HEK293 (cell line): ENCODE data around the gene DLGAP3.

Experiments
- CTCF ChIA-PET: fragments of 350-600 bp; formaldehyde crosslinking; extraction: SDS; loops from one replicate; lab custom pipeline; 2021; ENCODE audit warnings: antibody characterized with exemption; lab: Yijun Ruan, JAX
- POLR2A ChIA-PET: fragments of 300-600 bp; formaldehyde crosslinking; extraction: SDS; loops from one replicate; lab custom pipeline; 2020; ENCODE audit warnings: antibody characterized with exemption, inconsistent platforms; lab: Yijun Ruan, JAX
- H3K27ac ChIP-seq: fragments of 200-500 bp; sonication (Bioruptor generic); 2 replicates; pipeline ENCODE4 v1.5.1; 2014; ENCODE audit warnings: low read depth, low read length, control low read depth, inconsistent platforms; ENCODE audit errors: extremely low read depth
- H3K36me3 ChIP-seq, 2 experiments: fragments of 200-500 bp in 1 of 2; sonication (Bioruptor generic) in 1 of 2; 1 replicate in 1 of 2; 2 replicates in 1 of 2; pipeline ENCODE4 v1.5.1; 2014 to 2017; ENCODE audit warnings: inconsistent platforms in 2 of 2, low read length in 2 of 2; ENCODE audit not compliant: control insufficient read depth in 2 of 2, insufficient read depth in 1 of 2
- H3K4me1 ChIP-seq: fragments of 200-500 bp; sonication (Bioruptor generic); 2 replicates; pipeline ENCODE4 v1.5.1; 2014; ENCODE audit warnings: mild to moderate bottlenecking, low read length, inconsistent platforms; ENCODE audit not compliant: control insufficient read depth, insufficient read depth
- H3K4me3 ChIP-seq: 2 replicates; pipeline ENCODE4 v1.5.1; 2011; ENCODE audit warnings: low read depth, mild to moderate bottlenecking, control low read depth, low read length, moderate library complexity
- H3K9me3 ChIP-seq: fragments of 200-500 bp; sonication (Bioruptor generic); 2 replicates; pipeline ENCODE4 v1.5.1; 2014; ENCODE audit warnings: low read depth, low read length, inconsistent platforms; ENCODE audit not compliant: control insufficient read depth, insufficient read depth
- BCL11A ChIP-seq: fragments of 450-650 bp; formaldehyde crosslinking; IDR thresholded peaks from 2 replicates; pipeline ENCODE4 v1.5.1; 2016; ENCODE audit warnings: low read depth, missing biosample characterization, missing genetic modification characterization
- EGR2 ChIP-seq: fragments of 450-650 bp; formaldehyde crosslinking; IDR thresholded peaks from 2 replicates; pipeline ENCODE4 v1.5.1; 2016; ENCODE audit warnings: low read depth, missing biosample characterization, missing genetic modification characterization
- KLF9 ChIP-seq: fragments of 450-650 bp; formaldehyde crosslinking; IDR thresholded peaks from 2 replicates; pipeline ENCODE4 v1.5.1; 2016; ENCODE audit warnings: missing biosample characterization, missing genetic modification characterization, low read depth
- SP2 ChIP-seq: fragments of 450-650 bp; formaldehyde crosslinking; IDR thresholded peaks from 2 replicates; pipeline ENCODE4 v1.5.1; 2016; ENCODE audit warnings: missing biosample characterization, missing genetic modification characterization
- ZBTB17 ChIP-seq: fragments of 450-650 bp; formaldehyde crosslinking; IDR thresholded peaks from 2 replicates; pipeline ENCODE4 v1.5.1; 2016; ENCODE audit warnings: missing biosample characterization, missing genetic modification characterization
- ZBTB21 ChIP-seq: fragments of 450-650 bp; formaldehyde crosslinking; IDR thresholded peaks from 2 replicates; pipeline ENCODE4 v1.5.1; 2017; ENCODE audit warnings: missing biosample characterization, missing genetic modification characterization
- ZFP41 ChIP-seq: fragments of 450-650 bp; formaldehyde crosslinking; IDR thresholded peaks from 2 replicates; pipeline ENCODE4 v1.5.1; 2016; ENCODE audit warnings: missing biosample characterization, missing genetic modification characterization, borderline replicate concordance
- ZIC2 ChIP-seq: fragments of 450-650 bp; formaldehyde crosslinking; IDR thresholded peaks from 2 replicates; pipeline ENCODE4 v1.5.1; 2016; ENCODE audit warnings: missing biosample characterization, missing genetic modification characterization
- ZNF26 ChIP-seq: fragments of 450-650 bp; formaldehyde crosslinking; IDR thresholded peaks from 2 replicates; pipeline ENCODE4 v1.5.1; 2016; ENCODE audit warnings: missing biosample characterization, missing genetic modification characterization
- ZNF292 ChIP-seq: fragments of 450-650 bp; formaldehyde crosslinking; IDR thresholded peaks from 2 replicates; pipeline ENCODE4 v1.5.1; 2016; ENCODE audit warnings: low read depth, missing biosample characterization, missing genetic modification characterization, borderline replicate concordance
- ZNF394 ChIP-seq: fragments of 450-650 bp; formaldehyde crosslinking; IDR thresholded peaks from 2 replicates; pipeline ENCODE4 v1.5.1; 2016; ENCODE audit warnings: missing biosample characterization, missing genetic modification characterization, mild to moderate bottlenecking, moderate library complexity, borderline replicate concordance
- ZNF555 ChIP-seq: fragments of 450-650 bp; formaldehyde crosslinking; conservative IDR thresholded peaks from 2 replicates; pipeline ENCODE4 v1.5.1; 2017; ENCODE audit warnings: missing biosample characterization, mild to moderate bottlenecking, missing genetic modification characterization, inconsistent platforms
- ZNF580 ChIP-seq: fragments of 450-650 bp; formaldehyde crosslinking; IDR thresholded peaks from 2 replicates; pipeline ENCODE4 v1.5.1; 2016; ENCODE audit warnings: missing biosample characterization, missing genetic modification characterization
- ZNF600 ChIP-seq: fragments of 450-650 bp; formaldehyde crosslinking; IDR thresholded peaks from 2 replicates; pipeline ENCODE4 v1.5.1; 2016; ENCODE audit warnings: missing biosample characterization, missing genetic modification characterization
- ZNF610 ChIP-seq: fragments of 450-650 bp; formaldehyde crosslinking; IDR thresholded peaks from 2 replicates; pipeline ENCODE4 v1.5.1; 2016; ENCODE audit warnings: missing biosample characterization, missing genetic modification characterization, borderline replicate concordance
- ZNF654 ChIP-seq: fragments of 450-650 bp; formaldehyde crosslinking; IDR thresholded peaks from 2 replicates; pipeline ENCODE4 v1.5.1; 2016; ENCODE audit warnings: low read depth, missing biosample characterization, missing genetic modification characterization
- ZNF768 ChIP-seq: fragments of 450-650 bp; formaldehyde crosslinking; IDR thresholded peaks from 2 replicates; pipeline ENCODE4 v1.5.1; 2018; ENCODE audit warnings: missing biosample characterization, mild to moderate bottlenecking, missing genetic modification characterization
- ZSCAN23 ChIP-seq: fragments of 450-650 bp; formaldehyde crosslinking; IDR thresholded peaks from 2 replicates; pipeline ENCODE4 v1.5.1; 2016; ENCODE audit warnings: missing biosample characterization, missing genetic modification characterization
- TF ChIP-seq, protein P1 (sequence below): fragments of 450-650 bp; formaldehyde crosslinking; IDR thresholded peaks from 2 replicates; pipeline ENCODE4 v1.5.1; 2017; ENCODE audit warnings: missing biosample characterization, missing genetic modification characterization
- TF ChIP-seq, protein P2 (sequence below): fragments of 450-650 bp; formaldehyde crosslinking; IDR thresholded peaks from 2 replicates; pipeline ENCODE4 v1.5.1; 2017; ENCODE audit warnings: missing biosample characterization, missing genetic modification characterization

The DLGAP3 gene

GRCh38 chr1:34915521-34915920 lies 13.9 kb downstream of the DLGAP3 start:
- Histone ChIP-seq H3K4me3 (no peak overlapping the region), H3K4me1 (no peaks in the 10 kb centered on the region), H3K9me3 (no peaks in the 10 kb centered on the region), H3K27ac (no peak overlapping the region), H3K36me3 (no peaks in the 10 kb centered on the region)
- ChIA-PET CTCF (interaction anchor here (0.6 to 0.9 kb wide), 2 partner anchors 94 to 173 kb away, joined by 3 to 4 read pairs; no protein-coding TSS in a partner anchor), POLR2A (no interaction called here)
- TF ChIP-seq ZNF555 (tag by site-specific recombination) = no peak

DNA sequence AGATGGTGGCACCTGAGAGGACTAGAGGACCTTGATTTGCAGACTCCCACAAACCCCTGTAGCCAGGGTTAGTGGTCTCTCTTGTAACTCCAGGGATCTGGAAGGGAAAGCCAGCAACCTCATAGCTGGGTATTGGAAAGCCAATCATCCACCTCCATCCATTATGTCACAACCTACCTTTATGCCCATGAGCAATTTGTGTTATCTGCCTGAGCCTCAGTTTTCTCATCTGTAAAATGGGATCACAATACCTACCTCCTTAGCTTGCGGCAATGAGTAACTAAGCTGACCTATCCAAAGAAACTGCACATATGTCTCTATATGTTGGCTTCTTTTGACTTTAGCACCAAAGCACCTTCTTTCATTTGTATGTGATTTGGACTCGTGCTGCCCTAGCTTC lies 14.5 kb downstream of the DLGAP3 start:
- H3K36me3 ChIP-seq = no peaks in the 10 kb centered on the region
- no peak overlapping the region for H3K27ac ChIP-seq
- TF ChIP-seq ZNF768 = no peak
- no peak for TF ChIP-seq ZNF610 (tag by site-specific recombination)
- TF ChIP-seq ZNF394 (tag by site-specific recombination) = no peak
- TF ChIP-seq ZNF26 (tag by site-specific recombination) = no peak
- no peak for TF ChIP-seq ZBTB17
- TF ChIP-seq BCL11A (tag by site-specific recombination) = no peak
- TF ChIP-seq, protein P1, sequence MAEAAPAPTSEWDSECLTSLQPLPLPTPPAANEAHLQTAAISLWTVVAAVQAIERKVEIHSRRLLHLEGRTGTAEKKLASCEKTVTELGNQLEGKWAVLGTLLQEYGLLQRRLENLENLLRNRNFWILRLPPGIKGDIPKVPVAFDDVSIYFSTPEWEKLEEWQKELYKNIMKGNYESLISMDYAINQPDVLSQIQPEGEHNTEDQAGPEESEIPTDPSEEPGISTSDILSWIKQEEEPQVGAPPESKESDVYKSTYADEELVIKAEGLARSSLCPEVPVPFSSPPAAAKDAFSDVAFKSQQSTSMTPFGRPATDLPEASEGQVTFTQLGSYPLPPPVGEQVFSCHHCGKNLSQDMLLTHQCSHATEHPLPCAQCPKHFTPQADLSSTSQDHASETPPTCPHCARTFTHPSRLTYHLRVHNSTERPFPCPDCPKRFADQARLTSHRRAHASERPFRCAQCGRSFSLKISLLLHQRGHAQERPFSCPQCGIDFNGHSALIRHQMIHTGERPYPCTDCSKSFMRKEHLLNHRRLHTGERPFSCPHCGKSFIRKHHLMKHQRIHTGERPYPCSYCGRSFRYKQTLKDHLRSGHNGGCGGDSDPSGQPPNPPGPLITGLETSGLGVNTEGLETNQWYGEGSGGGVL = no peak
- TF ChIP-seq ZFP41 (tag by site-specific recombination) = no peak
- no peak for TF ChIP-seq KLF9 (tag by site-specific recombination)
- TF ChIP-seq ZNF580 = no peak
- no peak for TF ChIP-seq ZSCAN23 (tag by site-specific recombination)
- TF ChIP-seq ZNF600 (tag by site-specific recombination) = no peak
- TF ChIP-seq ZNF654 = no peak
- TF ChIP-seq SP2 (tag by site-specific recombination) = no peak
- H3K9me3 ChIP-seq = no peaks in the 10 kb centered on the region
- ChIA-PET CTCF (interaction anchor here (0.6 to 0.9 kb wide), 3 partner anchors 48 to 173 kb away, joined by 3 to 4 read pairs (median 4); no protein-coding TSS in a partner anchor), POLR2A (no interaction called here)
- no peak overlapping the region for H3K4me3 ChIP-seq
- no peaks in the 10 kb centered on the region for H3K4me1 ChIP-seq

DNA sequence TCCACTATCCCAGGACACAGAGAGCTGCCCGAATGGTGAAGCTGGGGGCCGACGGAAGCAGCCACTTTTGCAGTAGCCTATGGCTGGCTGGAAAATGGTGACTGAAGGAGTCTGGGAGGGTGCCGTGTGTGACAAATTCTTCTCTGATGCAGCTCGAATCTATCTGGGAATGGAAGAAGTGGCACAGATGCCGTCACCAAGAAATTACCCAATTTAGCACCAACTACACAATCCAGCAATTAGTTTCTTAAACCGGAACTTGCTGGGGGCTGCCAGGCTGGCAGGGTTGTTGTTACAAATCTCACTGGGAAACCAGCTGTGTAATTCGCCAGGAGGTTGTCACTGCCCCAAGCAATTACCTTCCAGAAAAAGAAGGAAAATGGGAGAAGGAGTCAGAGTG lies 18.0 kb downstream of the DLGAP3 start:
- no peaks in the 10 kb centered on the region for H3K36me3 ChIP-seq
- H3K9me3 ChIP-seq = no peaks in the 10 kb centered on the region
- H3K4me1 ChIP-seq = no peaks in the 10 kb centered on the region
- H3K27ac ChIP-seq = no peak overlapping the region
- ChIA-PET CTCF (interaction anchor here (0.6 to 1.3 kb wide), 2 partner anchors 58 to 107 kb away, joined by 3 to 4 read pairs; no protein-coding TSS in a partner anchor), POLR2A (no interaction called here)
- no peak for TF ChIP-seq ZIC2 (tag by site-specific recombination)
- no peak for TF ChIP-seq EGR2 (tag by site-specific recombination)
- no peak for TF ChIP-seq ZBTB21 (tag by site-specific recombination)
- no peak for TF ChIP-seq ZNF292 (tag by site-specific recombination)
- TF ChIP-seq, protein P2, sequence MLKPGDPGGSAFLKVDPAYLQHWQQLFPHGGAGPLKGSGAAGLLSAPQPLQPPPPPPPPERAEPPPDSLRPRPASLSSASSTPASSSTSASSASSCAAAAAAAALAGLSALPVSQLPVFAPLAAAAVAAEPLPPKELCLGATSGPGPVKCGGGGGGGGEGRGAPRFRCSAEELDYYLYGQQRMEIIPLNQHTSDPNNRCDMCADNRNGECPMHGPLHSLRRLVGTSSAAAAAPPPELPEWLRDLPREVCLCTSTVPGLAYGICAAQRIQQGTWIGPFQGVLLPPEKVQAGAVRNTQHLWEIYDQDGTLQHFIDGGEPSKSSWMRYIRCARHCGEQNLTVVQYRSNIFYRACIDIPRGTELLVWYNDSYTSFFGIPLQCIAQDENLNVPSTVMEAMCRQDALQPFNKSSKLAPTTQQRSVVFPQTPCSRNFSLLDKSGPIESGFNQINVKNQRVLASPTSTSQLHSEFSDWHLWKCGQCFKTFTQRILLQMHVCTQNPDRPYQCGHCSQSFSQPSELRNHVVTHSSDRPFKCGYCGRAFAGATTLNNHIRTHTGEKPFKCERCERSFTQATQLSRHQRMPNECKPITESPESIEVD (tag by site-specific recombination) = no peak
- H3K4me3 ChIP-seq = no peak overlapping the region
